DND-41 (cell line): Measurements from ENCODE around the gene FGF18.
"Not testable (repeated sequence)": the region's sequence is repeated elsewhere in the genome, so short reads cannot be mapped to it uniquely, and the experiment has no call there.

Experiments
- ATAC-seq: fragments of 200-7000 bp; cut with Tn5 transposase; 3 replicates; pipeline ENCODE4 v1.9.1; 2021; ENCODE audit warnings: low read depth; ENCODE audit not compliant: insufficient read depth
- DNase-seq: peaks from one replicate; pipeline ENCODE4 v3.0.0-alpha.2; 2020
- H2AFZ ChIP-seq: 2 replicates; pipeline ENCODE4 v1.6.0; 2012; ENCODE audit warnings: low read depth, low read length
- H3K27ac ChIP-seq: 2 replicates; pipeline ENCODE4 v1.5.1; 2012; ENCODE audit warnings: low read length, inconsistent platforms
- H3K27me3 ChIP-seq: fragments of 200-600 bp; sonication (generic); 2 replicates; pipeline ENCODE4 v1.6.0; 2012; ENCODE audit warnings: low read length, mild to moderate bottlenecking, inconsistent platforms; ENCODE audit not compliant: insufficient read depth, poor library complexity
- H3K36me3 ChIP-seq: 2 replicates; pipeline ENCODE4 v1.5.1; 2012; ENCODE audit warnings: low read length, inconsistent platforms; ENCODE audit not compliant: insufficient read depth
- H3K4me1 ChIP-seq: 2 replicates; pipeline ENCODE4 v1.5.1; 2012; ENCODE audit warnings: mild to moderate bottlenecking, low read length; ENCODE audit not compliant: insufficient read depth
- H3K4me2 ChIP-seq: 2 replicates; pipeline ENCODE4 v1.6.0; 2012; ENCODE audit warnings: mild to moderate bottlenecking, moderate library complexity, low read length, inconsistent platforms; ENCODE audit not compliant: insufficient read depth
- H3K4me3 ChIP-seq, 2 experiments: fragments of 200-600 bp in 1 of 2; shearing (Covaris generic) in 1 of 2; 2 replicates each; pipeline ENCODE4 v1.5.1; 2012 to 2016; ENCODE audit warnings: inconsistent platforms in 2 of 2, low read length in 2 of 2, mild to moderate bottlenecking in 2 of 2, low read depth in 1 of 2, moderate library complexity in 1 of 2
- H3K79me2 ChIP-seq: 2 replicates; pipeline ENCODE4 v1.6.0; 2012; ENCODE audit warnings: low read length, inconsistent platforms; ENCODE audit not compliant: insufficient read depth
- H3K9ac ChIP-seq: 2 replicates; pipeline ENCODE4 v1.6.0; 2012; ENCODE audit warnings: low read depth, mild to moderate bottlenecking, inconsistent platforms, low read length, moderate library complexity
- H3K9me3 ChIP-seq: 2 replicates; pipeline ENCODE4 v1.5.1; 2012; ENCODE audit warnings: low read length, moderate library complexity, mild to moderate bottlenecking, inconsistent platforms; ENCODE audit not compliant: insufficient read depth, severe bottlenecking
- H4K20me1 ChIP-seq: 2 replicates; pipeline ENCODE4 v1.6.0; 2012; ENCODE audit warnings: low read length; ENCODE audit not compliant: insufficient read depth
- EZH2 ChIP-seq: IDR thresholded peaks from 3 replicates; pipeline ENCODE4 v1.6.1; 2012; ENCODE audit warnings: borderline replicate concordance, low read depth, mild to moderate bottlenecking, moderate library complexity, low read length, inconsistent platforms; ENCODE audit not compliant: severe bottlenecking
- TF ChIP-seq, protein P1 (sequence below): IDR thresholded peaks from 2 replicates; pipeline ENCODE4 v1.5.1; 2012; ENCODE audit warnings: borderline replicate concordance, low read length, moderate library complexity, mild to moderate bottlenecking; ENCODE audit not compliant: poor library complexity, severe bottlenecking; ENCODE audit errors: extremely low read depth

FGF18 gene

DNA sequence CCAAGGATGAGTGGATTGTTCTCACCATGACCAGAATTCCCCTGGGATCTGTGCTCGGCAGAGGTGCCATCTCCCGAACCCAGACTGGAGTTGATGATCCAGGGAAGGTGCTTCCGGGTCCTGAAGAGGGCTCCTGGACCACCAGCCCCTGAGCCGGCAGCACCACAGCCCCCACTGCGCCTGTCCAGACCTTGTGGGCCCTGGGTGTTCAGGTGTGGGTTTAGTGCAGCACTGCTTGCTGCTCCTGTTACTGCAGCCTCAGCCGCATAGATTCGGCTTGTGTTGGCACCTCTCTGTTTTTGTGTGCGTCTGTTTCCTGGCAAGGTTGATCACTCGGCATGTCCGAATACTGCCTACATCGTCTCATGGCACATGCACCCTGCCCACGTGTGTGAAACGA, 48.1 kb upstream of the FGF18 start:
- Histone ChIP-seq H4K20me1 (no peaks in the 10 kb centered on the region), H3K36me3 (no peaks in the 10 kb centered on the region), H2AFZ (no peak overlapping the region), H3K9ac (no peak overlapping the region), H3K27ac (no peak overlapping the region), H3K4me1 (no peaks in the 10 kb centered on the region), H3K4me3 (no peak overlapping the region), H3K4me2 (no peak overlapping the region), H3K79me2 (no peaks in the 10 kb centered on the region), H3K27me3 (no peaks in the 10 kb centered on the region), H3K9me3 (no peaks in the 10 kb centered on the region)
- ATAC-seq (no peak), DNase-seq (no peak)
- TF ChIP-seq, protein P1, sequence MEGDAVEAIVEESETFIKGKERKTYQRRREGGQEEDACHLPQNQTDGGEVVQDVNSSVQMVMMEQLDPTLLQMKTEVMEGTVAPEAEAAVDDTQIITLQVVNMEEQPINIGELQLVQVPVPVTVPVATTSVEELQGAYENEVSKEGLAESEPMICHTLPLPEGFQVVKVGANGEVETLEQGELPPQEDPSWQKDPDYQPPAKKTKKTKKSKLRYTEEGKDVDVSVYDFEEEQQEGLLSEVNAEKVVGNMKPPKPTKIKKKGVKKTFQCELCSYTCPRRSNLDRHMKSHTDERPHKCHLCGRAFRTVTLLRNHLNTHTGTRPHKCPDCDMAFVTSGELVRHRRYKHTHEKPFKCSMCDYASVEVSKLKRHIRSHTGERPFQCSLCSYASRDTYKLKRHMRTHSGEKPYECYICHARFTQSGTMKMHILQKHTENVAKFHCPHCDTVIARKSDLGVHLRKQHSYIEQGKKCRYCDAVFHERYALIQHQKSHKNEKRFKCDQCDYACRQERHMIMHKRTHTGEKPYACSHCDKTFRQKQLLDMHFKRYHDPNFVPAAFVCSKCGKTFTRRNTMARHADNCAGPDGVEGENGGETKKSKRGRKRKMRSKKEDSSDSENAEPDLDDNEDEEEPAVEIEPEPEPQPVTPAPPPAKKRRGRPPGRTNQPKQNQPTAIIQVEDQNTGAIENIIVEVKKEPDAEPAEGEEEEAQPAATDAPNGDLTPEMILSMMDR, result no peak
- no peak for TF ChIP-seq EZH2

GRCh38 chr5:171379961-171380360, 39.5 kb upstream of the FGF18 start:
- Histone ChIP-seq H3K36me3 (no peaks in the 10 kb centered on the region), H3K27ac (no peak overlapping the region), H3K4me3 (no peak overlapping the region), H4K20me1 (no peaks in the 10 kb centered on the region), H3K4me1 (no peaks in the 10 kb centered on the region), H3K9ac (no peak overlapping the region), H3K79me2 (no peaks in the 10 kb centered on the region), H3K4me2 (no peak overlapping the region), H3K9me3 (no peaks in the 10 kb centered on the region), H2AFZ (no peak overlapping the region), H3K27me3 (no peaks in the 10 kb centered on the region)
- no peak for DNase-seq
- TF ChIP-seq, protein P1, result no peak
- TF ChIP-seq EZH2, result no peak
- ATAC-seq, result no peak

DNA sequence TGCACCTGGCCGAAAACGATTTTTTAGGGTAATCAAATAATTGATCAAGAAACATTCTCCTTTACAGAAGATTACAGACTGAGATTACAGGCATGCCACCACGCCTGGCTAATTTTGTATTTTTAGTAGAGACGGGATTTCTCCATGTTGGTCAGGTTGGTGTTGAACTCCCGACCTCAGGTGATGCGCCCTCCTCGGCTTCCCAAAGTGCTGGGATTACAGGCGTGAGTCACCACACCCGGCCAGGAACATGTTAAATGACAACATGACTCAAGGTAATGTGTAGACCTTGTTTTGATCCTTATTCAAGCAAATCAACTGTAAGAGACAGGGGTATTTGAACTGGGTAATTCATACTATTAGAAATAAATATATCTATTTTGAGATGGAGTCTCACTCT, 35.0 kb upstream of the FGF18 start:
- not testable (repeated sequence) for H3K9me3 ChIP-seq, DNase-seq, H3K27me3 ChIP-seq, H2AFZ ChIP-seq, H3K4me2 ChIP-seq, ATAC-seq, H3K4me3 ChIP-seq, H3K27ac ChIP-seq, H3K9ac ChIP-seq
- peaks cover 30% of the 10 kb centered on the region for H3K79me2 ChIP-seq
- H4K20me1 ChIP-seq, result peaks cover 16% of the 10 kb centered on the region
- H3K4me1 ChIP-seq, result peaks cover 18% of the 10 kb centered on the region
- H3K36me3 ChIP-seq, result peaks cover 15% of the 10 kb centered on the region

GRCh38 chr5:171384999-171385398, 34.4 kb upstream of the FGF18 start:
- DNase-seq, H3K27me3 ChIP-seq, H2AFZ ChIP-seq, H3K27ac ChIP-seq, H3K4me2 ChIP-seq, H3K9ac ChIP-seq, H3K4me3 ChIP-seq, H3K9me3 ChIP-seq, ATAC-seq: not testable (repeated sequence)
- peaks cover 24% of the 10 kb centered on the region for H3K4me1 ChIP-seq
- peaks cover 36% of the 10 kb centered on the region for H3K79me2 ChIP-seq
- H3K36me3 ChIP-seq, result peaks cover 21% of the 10 kb centered on the region
- peaks cover 22% of the 10 kb centered on the region for H4K20me1 ChIP-seq
